Measurements from ENCODE around the gene TUBA3E.
"Not testable (repeated sequence)": the region's sequence is repeated elsewhere in the genome, so short reads cannot be mapped to it uniquely, and the experiment has no call there.

The TUBA3E gene

GRCh38 chr2:130160838-130161705 lies 37.2 kb downstream of the TUBA3E start:
- not testable (repeated sequence) for DNase-seq (ENCODE audit: low read depth)

GRCh38 chr2:130160131-130160530 lies 38.1 kb downstream of the TUBA3E start:
- no peak for DNase-seq (ENCODE audit: low read depth)

- not testable (repeated sequence) for DNase-seq (ENCODE audit: low read depth)
Measured at GRCh38 chr2:130159376-130159775, 38.9 kb downstream of the TUBA3E start.

- DNase-seq (ENCODE audit: low read depth) = no peak
Measured at GRCh38 chr2:130158631-130159030, 39.6 kb downstream of the TUBA3E start.

- DNase-seq (ENCODE audit: low read depth) = not testable (repeated sequence)
Measured at GRCh38 chr2:130157825-130158514, 40.3 kb downstream of the TUBA3E start.

GRCh38 chr2:130157354-130157753 lies 40.9 kb downstream of the TUBA3E start:
- not testable (repeated sequence) for DNase-seq (ENCODE audit: low read depth)

GRCh38 chr2:130156624-130157004 lies 41.6 kb downstream of the TUBA3E start:
- DNase-seq (ENCODE audit: low read depth) = no peak

GRCh38 chr2:130155956-130156623 lies 42.1 kb downstream of the TUBA3E start:
- DNase-seq (ENCODE audit: low read depth) = not testable (repeated sequence)

GRCh38 chr2:130154773-130155765 lies 43.2 kb downstream of the TUBA3E start:
- DNase-seq (ENCODE audit: low read depth) = no peak

- DNase-seq (ENCODE audit: low read depth) = not testable (repeated sequence)
Measured at GRCh38 chr2:130154423-130154770, 43.8 kb downstream of the TUBA3E start.

GRCh38 chr2:130153721-130154422 lies 44.4 kb downstream of the TUBA3E start:
- DNase-seq (ENCODE audit: low read depth) = not testable (repeated sequence)

GRCh38 chr2:130152816-130153595 lies 45.2 kb downstream of the TUBA3E start:
- no peak for DNase-seq (ENCODE audit: low read depth)

- not testable (repeated sequence) for DNase-seq (ENCODE audit: low read depth)
Measured at GRCh38 chr2:130152136-130152815, 46.0 kb downstream of the TUBA3E start.

GRCh38 chr2:130151145-130151512 lies 47.1 kb downstream of the TUBA3E start:
- not testable (repeated sequence) for DNase-seq (ENCODE audit: low read depth)

- DNase-seq (ENCODE audit: low read depth) = no peak
Measured at GRCh38 chr2:130150181-130151144, 47.8 kb downstream of the TUBA3E start.

GRCh38 chr2:130148515-130148914 lies 49.7 kb downstream of the TUBA3E start:
- not testable (repeated sequence) for DNase-seq (ENCODE audit: low read depth)

GRCh38 chr2:130145006-130145414 lies 53.2 kb downstream of the TUBA3E start, which contains the start of gene CCDC74B:
CCDC74B (minus strand) TSS chr2:130145112; CDS start chr2:130144996, 116 bp downstream.
- peak; percentile 39 for DNase-seq (ENCODE audit: low read depth)
